DMS 273 (cell line): ENCODE data around the gene PTPN13.
"Not testable (repeated sequence)": the region's sequence is repeated elsewhere in the genome, so short reads cannot be mapped to it uniquely, and the experiment has no call there.

Experiments used
- DNase-seq: peaks from one replicate; lab custom pipeline; 2025; ENCODE audit not compliant: unreplicated experiment; lab: John Stamatoyannopoulos, UW

The PTPN13 gene

DNA sequence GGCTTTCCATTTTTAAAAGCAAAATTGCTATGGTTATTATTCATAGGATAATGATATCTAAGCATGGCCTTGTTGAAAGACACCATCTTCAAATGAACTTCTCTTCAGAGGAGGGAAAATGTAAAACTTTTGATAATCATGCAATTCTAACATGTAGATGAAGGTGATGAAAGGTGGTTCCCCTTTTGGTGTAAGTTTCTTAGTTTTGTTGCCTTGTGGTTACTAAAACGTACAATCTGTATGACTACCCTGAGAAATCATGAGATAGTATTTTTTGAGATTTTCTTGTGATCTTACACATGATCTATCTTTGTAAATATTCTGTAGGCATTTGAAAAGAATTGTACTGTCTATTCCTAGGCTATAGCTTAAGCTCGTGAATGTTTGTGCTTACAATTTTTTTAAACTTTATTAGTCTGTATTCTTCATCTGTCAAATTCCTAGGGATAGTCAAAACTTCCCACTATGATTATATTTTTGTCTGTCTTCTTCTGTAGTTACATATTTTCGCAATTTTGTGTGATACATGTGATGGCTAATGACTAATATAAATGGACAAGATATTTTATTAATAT is 47.5 kb downstream of the PTPN13 start:
- DNase-seq: no peak

DNA sequence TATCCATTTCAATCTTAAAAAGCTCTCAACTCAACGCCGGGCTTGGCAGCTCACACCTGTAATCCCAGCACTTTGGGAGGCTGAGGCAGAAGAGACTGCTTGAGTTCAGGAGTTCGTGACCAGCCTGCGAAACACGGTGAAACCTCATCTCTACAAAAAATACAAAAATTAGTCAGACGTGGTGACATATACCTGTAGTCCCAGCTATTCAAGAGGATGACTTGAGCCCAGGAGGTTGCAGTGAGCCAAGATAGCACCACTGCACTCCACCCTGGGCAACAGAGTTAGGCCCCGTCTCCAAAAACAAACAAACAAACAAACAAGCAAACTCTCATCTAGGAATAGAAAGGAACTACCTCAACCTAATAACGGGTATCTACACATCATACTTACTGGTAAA is 50.8 kb downstream of the PTPN13 start:
- DNase-seq: no peak

DNA sequence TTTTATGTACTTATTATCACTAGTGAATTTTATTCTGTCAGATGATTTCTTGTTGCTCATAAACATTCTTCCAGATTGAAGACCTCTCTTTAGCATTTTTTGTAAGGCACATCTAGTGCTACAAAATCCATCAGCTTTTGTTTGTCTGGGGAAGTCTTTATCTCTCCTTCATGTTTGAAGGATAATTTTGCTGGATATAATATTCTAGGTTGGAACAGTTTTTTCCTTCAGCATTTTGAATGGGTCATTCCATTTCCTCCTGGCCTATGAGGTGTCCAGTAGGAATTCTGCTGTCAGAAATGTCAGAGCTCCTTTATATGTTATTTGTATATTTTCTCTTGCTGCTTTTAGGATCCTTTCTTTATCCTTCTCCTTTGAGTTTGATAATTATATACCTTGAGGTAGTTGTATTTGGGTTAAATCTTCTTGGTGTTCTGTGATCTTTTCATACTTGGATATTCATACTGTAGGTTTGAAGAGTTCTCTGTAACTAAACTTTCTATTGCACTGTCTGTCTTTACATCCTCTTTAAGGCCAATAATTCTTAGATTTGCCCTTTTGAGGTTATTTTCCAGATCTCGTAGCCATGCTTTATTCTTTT is 58.3 kb downstream of the PTPN13 start:
- DNase-seq: no peak

DNA sequence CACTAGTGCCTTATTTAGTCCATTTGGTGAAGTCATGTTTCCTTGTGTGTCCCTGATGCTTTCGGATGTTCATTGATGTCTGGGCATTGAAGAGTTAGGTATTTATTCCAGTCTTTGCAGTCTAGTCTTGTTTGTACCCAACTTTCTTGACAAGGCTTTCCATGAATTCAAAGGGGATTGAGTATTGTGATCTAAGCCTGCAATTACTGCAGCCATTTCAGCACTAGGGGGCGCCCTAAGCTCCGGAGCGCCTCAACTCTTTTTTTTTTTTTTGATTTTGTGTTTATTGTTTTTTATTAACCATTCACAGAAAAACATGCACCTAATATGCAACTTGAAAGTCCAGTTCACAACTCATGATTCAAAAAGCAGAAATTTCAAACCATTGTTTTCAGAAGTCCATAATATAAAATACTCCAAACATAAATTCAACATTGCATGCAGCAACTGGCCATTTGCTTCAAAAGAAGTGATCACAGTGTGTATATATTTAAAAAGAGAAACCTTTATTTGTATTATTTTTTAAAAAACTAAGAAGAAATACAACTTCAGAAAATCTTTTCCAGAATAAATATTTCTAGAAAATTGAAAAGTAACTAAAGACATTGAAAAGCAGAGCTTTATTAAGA is 59.2 kb downstream of the PTPN13 start:
- DNase-seq: no peak

DNA sequence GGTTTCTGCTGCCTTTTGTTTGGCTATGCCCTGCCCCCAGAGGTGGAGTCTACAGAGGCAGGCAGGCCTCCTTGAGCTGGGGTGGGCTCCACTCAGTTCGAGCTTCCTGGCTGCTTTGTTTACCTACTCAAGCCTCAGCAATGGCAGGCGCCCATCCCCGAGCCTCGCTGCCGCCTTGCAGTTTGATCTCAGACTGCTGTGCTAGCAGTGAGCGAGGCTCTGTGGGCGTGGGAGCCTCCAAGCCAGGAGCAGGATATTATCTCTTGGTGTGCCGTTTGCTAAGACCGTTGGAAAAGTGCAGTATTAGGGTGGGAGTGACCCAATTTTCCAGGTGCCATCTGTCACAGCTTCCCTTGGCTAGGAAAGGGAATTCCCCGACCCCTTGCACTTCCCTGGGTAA is 62.7 kb downstream of the PTPN13 start:
- not testable (repeated sequence) for DNase-seq

DNA sequence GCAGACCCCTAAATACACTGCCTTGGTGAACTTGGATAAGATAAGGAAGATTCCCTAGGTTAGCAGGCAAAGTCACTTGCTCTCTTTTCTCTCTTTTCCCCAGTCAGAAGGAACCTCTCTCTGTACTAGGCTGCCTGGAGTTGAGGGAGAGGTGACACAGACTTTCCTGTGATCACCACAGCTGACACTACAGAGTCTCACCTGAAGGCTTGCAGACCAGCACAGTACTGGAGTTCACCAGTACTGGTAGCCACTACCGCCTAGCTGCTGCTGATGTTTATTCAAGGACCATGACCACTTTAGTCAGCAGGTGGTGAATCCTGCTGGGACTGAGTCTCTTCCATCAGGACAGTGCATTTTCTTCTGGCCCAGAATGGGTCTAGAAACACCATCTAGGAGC is 63.3 kb downstream of the PTPN13 start:
- no peak for DNase-seq

DNA sequence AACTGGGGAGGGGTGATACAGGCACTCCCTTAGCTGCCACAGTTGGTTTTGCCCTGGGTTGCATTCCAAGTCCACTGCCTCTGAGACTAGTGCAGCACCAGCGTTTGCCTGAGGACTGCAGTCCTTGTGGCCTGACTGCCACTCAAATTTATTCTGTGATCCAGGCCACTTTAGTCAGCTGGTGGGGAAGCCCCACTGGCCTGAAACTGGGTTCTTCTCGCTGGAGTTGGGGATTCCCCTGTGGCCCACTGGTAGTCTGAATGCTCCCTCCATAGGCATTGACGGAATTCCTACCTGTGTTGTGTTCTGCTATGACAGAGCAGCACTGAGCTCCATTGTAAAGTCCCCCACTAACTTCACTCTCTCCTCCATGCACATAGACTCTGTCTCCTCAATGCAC is 63.8 kb downstream of the PTPN13 start:
- no peak for DNase-seq

DNA sequence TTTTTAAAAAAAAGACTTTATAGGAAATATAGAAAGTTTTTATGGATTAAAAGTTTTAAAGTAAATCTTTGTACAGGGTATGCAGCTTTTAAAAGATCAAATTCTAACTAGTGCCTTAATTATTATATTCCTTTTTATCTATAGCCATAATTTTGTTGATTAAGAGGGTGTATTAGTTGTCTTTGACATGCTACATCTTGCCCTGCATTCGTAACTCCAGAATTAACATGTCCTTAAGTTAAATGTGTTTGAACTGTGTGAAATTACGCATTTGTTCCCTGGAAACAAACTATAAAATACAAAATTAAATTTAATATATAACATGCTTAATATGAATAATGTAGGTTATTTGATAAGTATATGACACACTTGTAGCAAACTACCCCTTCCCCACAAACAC is 66.3 kb downstream of the PTPN13 start:
- DNase-seq: no peak

DNA sequence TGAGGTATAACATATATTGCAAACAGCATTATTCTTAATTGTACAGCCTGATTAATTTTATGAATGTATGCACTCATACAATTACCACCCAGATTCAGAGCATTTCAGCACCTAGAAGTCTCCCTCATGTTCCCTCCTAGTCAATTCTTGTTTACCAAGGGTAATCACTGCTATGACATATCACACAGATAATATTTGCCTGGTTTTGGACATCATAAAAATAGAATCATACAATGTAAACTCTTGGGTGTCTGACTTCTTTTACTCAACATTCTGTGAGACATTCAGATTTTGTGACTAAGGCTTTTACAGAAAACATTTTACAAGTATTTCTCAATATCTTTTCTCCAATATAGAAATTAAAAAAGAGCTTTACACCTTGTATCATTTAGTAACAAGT is 66.9 kb downstream of the PTPN13 start:
- DNase-seq: no peak

DNA sequence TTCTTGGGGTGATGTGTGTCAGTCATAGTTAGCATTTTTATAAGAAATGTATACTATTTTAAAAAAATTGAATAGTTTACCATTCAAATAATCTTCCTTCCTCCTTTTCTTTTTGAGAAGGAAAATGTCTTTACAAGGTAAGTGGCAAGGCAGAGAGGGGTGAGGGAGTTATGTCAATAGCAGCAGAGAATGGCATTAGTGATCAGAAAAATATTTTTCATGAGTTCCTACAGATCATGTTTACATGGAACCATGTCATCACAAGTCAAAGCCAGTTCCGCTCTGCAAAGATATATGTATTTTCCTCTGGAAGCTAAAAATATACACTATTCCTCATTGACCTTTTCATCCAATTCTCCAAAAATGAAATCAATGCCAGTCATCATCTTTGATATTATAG is 67.3 kb downstream of the PTPN13 start:
- no peak for DNase-seq

DNA sequence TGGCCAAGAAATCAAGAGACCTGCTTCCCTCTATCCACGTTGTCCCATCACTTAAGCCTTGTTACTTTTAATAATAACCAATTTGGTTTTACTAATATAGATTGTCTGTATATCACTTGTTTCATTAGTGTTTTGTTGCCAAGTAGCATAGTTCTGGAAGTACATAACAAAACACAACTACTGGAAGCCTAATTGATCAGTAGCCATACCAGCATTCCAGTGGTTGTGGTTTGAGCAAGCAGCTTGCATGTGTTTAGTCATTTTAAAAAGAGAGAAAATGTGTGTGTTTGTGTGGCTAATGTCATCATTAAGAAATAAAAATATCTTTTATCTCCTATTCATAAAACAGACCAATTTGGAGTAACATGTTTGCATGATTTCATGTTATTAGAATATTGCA is 70.8 kb downstream of the PTPN13 start:
- no peak for DNase-seq

DNA sequence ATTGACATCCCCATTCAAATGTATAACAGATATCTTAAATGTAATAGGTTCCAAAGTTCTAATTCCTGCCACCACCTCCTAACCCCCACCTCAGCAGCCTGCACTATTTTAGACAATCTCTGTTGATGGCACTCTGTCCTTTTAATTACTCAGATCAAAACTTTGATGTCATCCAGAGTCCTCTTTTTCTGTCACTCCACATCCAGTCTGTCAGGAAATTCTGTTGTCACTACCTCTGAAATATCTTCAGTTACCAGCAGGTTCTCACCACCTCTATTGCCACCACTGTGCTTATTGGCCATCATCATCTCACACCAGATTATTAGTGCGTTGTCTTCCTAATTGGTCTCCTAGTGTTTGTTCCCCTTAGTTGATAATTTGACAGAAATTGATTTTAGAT is 76.2 kb downstream of the PTPN13 start:
- no peak for DNase-seq

DNA sequence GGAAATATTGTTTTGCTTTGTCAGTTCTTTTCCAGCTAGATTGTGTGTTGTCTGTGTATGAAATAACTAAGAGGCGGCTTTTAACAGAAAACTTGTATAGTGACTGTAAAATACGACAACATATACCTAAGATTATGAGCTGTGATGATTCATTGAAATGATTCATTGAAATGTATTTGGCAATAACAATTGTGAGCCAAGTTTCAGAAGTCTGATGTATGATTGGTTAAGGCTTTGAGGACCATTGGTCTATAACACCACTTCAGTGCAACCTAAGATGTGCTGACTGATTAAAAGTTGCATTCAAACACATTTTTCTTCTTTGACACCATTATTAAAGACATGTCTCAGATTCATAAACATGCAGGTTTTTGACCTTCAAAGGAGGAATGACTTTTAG is 76.6 kb downstream of the PTPN13 start:
- no peak for DNase-seq

DNA sequence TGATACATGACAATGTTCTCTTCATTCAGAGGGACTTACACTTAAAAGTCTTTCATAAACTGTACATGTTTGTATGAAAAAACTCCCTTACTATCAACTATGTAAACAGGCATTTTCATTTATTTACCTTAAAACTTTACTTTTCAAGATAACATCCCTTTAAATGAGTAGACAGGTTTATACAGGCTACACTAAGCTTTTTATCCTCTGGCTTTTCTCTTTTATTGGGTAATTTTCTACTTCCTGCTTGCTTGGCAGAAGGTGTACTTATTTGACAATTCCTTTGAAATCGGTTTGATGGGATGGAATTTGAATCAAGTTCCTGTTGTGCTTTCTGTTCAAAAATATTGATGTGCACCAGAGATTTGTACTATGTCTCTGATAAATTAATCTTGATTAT is 81.4 kb downstream of the PTPN13 start:
- DNase-seq: no peak

DNA sequence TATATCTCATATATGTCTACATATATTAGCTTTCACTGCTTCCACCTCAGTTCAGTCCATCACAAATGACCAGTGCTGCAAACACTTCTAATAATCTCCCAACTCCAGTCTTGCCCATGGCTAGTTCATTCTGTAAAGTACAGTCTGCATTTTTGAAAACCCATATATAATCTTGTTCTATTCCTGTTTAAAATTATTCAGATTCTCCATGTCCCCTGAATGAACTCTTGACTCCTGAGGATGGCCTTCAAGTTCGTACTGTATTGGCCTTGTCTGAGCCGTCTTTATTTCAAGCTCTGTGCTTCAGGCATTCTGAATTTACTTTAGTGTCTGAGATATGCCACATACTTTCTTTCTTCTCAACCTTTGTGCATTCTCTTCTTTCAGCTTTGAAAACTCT is 84.7 kb downstream of the PTPN13 start:
- DNase-seq: no peak

DNA sequence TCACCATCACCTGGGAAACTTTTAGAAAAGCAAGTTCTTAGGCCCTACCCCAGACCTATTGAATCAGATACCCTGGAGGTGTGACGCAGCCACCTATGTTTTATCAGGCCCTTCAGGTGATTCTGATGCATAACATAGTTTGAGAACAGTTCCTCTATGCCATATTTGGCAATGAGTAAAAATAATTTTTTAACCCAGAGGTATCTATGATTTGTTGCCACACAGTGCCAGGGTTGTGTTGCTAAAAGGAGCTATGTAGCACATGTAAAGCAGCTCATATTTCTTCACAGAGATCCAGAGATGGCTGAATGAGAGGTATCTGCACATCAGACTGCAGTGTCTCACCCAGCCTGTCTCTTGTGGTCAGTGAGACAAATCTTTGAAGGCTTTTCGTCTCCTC is 85.3 kb downstream of the PTPN13 start:
- DNase-seq: no peak

DNA sequence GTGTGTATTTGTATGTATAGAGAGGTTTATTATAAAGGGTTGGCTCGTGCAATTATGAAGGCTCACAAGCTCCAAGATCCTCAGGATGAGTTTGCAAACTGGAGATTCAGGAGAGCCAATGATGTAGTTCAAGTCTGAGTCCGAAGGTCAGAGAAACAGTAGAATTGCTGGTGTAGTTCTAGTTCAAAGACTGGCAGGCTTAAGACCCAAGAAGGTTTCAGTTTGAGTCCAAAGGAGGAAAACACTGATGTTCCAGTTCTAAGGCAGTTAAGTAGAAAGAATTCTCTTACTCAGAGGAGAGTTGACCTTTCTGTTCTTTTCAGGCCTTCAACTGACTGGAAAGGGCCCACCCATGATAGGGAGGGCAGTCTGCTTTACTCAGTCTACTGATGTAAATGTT is 89.1 kb downstream of the PTPN13 start:
- no peak for DNase-seq

DNA sequence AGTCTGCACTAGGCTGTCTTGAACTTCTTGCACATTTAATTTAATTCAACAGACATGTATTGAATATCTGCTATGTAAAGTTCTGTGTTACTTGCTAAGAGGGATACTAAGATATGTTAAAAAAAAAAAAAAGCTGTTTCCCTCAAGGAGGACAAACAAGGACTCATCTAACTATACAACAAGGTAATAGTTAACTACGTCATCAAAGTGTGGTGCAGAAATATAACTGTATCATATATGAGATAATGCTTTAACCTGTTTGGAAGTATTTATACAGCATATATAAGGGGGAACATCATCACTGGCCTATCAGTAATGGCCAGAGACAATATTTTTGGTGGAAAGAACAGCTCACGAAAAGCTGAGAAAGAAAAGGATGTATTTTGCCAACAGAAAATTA is 89.9 kb downstream of the PTPN13 start:
- DNase-seq: no peak

DNA sequence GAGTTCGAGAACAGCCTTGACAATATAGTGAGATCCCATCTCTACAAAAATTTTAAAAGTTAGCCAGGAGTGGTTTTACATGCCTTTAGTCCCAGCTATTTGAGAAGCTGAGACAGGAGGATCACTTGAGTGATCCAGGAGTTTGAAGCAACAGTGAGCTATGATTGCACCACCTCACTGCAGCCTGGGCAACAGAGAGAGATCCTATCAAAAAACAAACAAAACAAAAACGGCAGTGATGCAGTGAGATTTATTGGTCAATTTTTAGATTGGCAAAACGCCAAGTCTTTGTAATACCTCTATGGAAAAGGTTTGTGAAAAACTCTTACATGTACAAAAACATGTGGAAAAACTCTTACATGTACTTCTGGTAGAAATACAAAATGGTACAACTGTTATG is 91.3 kb downstream of the PTPN13 start:
- DNase-seq: no peak

DNA sequence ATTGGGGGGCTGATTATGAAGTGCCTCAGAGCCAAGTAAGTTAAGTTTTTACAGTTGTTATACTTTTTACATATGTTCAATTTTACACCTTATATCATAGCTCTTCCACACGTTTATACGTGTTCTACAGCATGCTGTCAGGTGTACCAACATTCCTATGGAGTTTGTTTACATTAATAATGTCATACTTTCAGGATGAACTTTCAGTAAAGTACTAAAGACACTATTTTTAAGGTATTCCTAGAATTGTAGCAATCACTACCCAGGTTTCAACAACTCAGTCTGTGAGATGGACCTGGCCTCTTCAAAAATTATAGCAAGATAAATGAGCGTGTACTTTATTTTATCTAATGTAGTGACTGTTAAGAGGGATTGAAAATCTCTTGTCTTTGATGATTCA is 92.6 kb downstream of the PTPN13 start:
- no peak for DNase-seq

DNA sequence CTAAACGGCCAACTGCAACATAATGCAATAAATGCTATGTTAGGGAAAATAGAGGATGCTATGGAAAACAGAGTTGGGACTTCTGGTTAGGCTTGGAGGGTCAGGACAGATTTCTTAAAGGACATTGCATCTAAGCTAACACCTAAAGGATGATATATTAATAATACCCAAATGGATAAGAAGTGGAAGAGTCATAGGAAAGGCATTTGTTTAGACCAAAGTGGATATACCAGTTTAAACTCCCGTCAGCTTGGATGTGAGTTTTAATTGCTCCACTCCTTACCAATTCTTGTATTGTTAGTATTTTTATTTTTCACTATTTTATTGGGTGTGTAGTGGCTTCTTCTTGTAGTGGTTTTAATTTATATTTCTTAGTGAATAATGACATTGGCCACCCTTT is 93.9 kb downstream of the PTPN13 start:
- DNase-seq: no peak

DNA sequence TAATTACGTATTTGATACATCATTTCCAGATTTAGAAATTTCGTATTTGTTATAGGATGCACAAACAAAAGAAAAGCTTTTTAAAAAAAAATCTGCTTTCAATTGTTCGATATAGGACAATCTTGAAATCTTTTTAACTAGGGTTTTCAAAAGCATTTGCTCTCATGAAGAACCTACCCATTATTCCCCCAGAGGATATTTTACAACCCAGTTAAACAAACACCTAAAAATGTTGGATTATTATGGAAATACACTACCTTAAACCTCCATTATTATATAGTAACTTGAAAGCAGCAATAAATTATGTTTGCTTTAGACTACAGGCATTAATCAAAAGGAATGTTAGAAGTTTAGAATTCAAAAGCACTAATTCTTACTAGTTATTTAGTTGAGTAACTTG is 110.5 kb downstream of the PTPN13 start:
- no peak for DNase-seq
